Activated CD8-positive, alpha-beta memory T cell treated with anti-CD3 and anti-CD28 coated beads, Interleukin-2, amount 10 ng/mL, durations not matched to agents 7 days and 5 days (primary cell): ENCODE data around the gene DLG2. TPM values are rescaled to one million over a fixed set of nuclear protein-coding genes. Genes with fewer than 3 reads are reported as not detected.

Source experiments
- ATAC-seq: fragments of 150-1000 bp; cut with Tn5 transposase; one replicate; pipeline ENCODE4 v1.10.0; 2021; ENCODE audit warnings: moderate library complexity
- CTCF ChIA-PET: fragments of 350-600 bp; sonication (Branson Sonifier 250); formaldehyde crosslinking; loops from one replicate; lab custom pipeline; 2021; ENCODE audit warnings: antibody characterized with exemption; lab: Charles Lee
- DNase-seq: peaks from one replicate; pipeline ENCODE4 v3.0.0-alpha.2; 2020
- H3K27ac Mint-ChIP-seq: one replicate; pipeline ENCODE4 v1.8.0; 2021; ENCODE audit warnings: mild to moderate bottlenecking, mixed read lengths
- H3K27me3 Mint-ChIP-seq: one replicate; pipeline ENCODE4 v1.8.0; 2021; ENCODE audit warnings: mixed read lengths
- H3K36me3 Mint-ChIP-seq: one replicate; pipeline ENCODE4 v1.8.0; 2021; ENCODE audit warnings: mild to moderate bottlenecking, mixed read lengths
- H3K4me1 Mint-ChIP-seq: one replicate; pipeline ENCODE4 v1.8.0; 2021; ENCODE audit warnings: mixed read lengths
- H3K4me3 Mint-ChIP-seq: one replicate; pipeline ENCODE4 v1.8.0; 2021; ENCODE audit warnings: mild to moderate bottlenecking, moderate library complexity, mixed read lengths
- H3K9me3 Mint-ChIP-seq: one replicate; pipeline ENCODE4 v1.8.0; 2022; ENCODE audit warnings: low read depth, mixed read lengths
- total RNA-seq, 2 experiments: library from RNA; stranded (reverse); gene quantifications; one replicate each; pipeline ENCODE4 v1.2.3, GENCODE V29; 2021

The DLG2 gene
- total RNA-seq, 2 experiments from 2014 or later = 1.4 to 2.1 TPM

DNA sequence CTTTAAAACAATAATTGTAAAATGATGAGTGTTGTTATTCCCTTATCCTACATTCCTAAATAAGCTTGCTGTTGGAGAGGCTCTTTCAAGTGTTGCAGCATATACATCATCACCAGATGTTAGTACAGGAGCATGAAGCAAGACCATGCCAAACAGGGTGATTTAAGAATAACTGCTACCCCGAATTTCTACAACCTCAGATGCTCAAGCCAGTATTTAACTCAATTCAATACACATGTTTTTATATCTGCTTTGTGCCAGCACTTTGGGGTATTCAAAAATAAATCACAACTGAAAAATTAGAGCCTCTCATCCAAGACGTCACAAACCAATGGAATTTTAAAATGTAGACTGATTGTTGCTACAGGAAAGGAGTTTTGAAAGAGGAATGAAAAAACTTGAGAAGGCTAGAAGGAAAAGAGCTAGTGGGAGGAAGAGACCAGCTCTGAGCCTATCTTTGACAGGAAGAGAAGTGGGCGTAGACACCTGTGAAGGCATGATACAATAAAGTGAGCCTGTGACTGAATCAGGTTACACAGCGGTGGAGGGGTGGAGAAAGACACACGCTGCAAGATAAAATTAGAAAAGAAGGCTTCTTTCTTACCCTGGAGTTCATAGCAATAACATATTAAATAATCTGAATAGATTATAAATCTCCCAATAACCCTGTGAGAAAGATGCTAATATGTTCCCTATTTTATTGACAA lies 95.8 kb downstream of the DLG2 start:
- DNase-seq (no peak), ATAC-seq (no peak)
- Mint-ChIP-seq H3K27me3 (no peaks in the 10 kb centered on the region), H3K36me3 (peaks cover 2% of the 10 kb centered on the region), H3K27ac (no peak overlapping the region), H3K9me3 (peaks cover 3% of the 10 kb centered on the region), H3K4me3 (no peak overlapping the region), H3K4me1 (no peaks in the 10 kb centered on the region)
- CTCF ChIA-PET = no interaction called here

GRCh38 chr11:85530634-85531033 lies 96.5 kb downstream of the DLG2 start:
- CTCF ChIA-PET = no interaction called here
- Mint-ChIP-seq H3K9me3 (peaks cover 3% of the 10 kb centered on the region), H3K27ac (no peak overlapping the region), H3K4me1 (no peaks in the 10 kb centered on the region), H3K36me3 (peaks cover 2% of the 10 kb centered on the region), H3K27me3 (no peaks in the 10 kb centered on the region), H3K4me3 (no peak overlapping the region)
- DNase-seq (no peak), ATAC-seq (no peak)

DNA sequence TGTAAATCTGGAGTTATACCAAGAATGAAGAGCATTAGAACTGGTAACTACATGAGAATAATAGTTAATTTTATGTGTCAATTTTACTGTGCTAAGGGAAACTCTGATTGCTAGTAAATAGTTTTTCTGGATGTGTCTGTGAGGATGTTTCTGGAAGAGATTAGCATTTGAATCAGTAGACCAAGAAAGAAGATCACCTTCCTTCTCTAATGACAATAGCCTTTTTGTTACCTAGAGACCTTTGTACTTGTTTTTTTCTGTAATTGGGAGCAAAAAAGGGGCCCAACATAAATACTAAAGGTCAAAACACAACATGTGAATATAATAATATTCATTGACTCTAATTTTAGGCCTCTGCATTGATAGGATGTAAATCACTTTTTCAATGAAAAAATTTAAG lies 100.6 kb downstream of the DLG2 start:
- CTCF ChIA-PET = no interaction called here
- Mint-ChIP-seq H3K4me3 (no peak overlapping the region), H3K27ac (no peak overlapping the region), H3K27me3 (no peaks in the 10 kb centered on the region), H3K36me3 (no peaks in the 10 kb centered on the region), H3K9me3 (peaks cover 8% of the 10 kb centered on the region), H3K4me1 (no peaks in the 10 kb centered on the region)
- no peak for DNase-seq
- ATAC-seq = no peak

- CTCF ChIA-PET = no interaction called here
- no peak for ATAC-seq
- no peak for DNase-seq
- H3K4me1 Mint-ChIP-seq = no peaks in the 10 kb centered on the region
- no peak overlapping the region for H3K27ac Mint-ChIP-seq
- H3K9me3 Mint-ChIP-seq = peaks cover 11% of the 10 kb centered on the region
- no peak overlapping the region for H3K4me3 Mint-ChIP-seq
- no peaks in the 10 kb centered on the region for H3K27me3 Mint-ChIP-seq
- H3K36me3 Mint-ChIP-seq = no peaks in the 10 kb centered on the region
Observed at GRCh38 chr11:85525686-85526085, 101.5 kb downstream of the DLG2 start.

DNA sequence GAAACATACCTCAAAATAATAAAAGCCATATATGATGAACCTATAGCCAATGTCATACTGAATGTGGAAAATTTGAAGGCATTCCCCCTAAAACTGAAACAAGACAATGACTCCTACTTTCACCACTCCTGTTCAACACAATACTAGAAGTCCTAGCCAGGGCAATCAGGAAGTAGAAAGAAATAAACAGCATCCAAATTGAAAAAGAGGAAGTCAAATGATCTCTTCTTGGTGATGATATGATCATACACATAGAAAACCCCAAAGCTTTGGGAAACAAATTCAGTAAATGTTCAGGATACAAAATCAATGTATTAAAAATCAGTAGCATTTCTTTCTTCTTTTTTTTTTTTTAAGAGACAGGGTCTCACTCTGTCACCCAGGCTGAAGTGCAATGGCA lies 109.9 kb downstream of the DLG2 start:
- CTCF ChIA-PET = no interaction called here
- DNase-seq (no peak), ATAC-seq (no peak)
- Mint-ChIP-seq H3K9me3 (peaks cover 5% of the 10 kb centered on the region), H3K36me3 (no peaks in the 10 kb centered on the region), H3K27ac (no peak overlapping the region), H3K4me3 (no peak overlapping the region), H3K27me3 (no peaks in the 10 kb centered on the region), H3K4me1 (no peaks in the 10 kb centered on the region)

GRCh38 chr11:85495918-85496317 lies 131.2 kb downstream of the DLG2 start:
- Mint-ChIP-seq H3K27me3 (no peaks in the 10 kb centered on the region), H3K27ac (no peak overlapping the region), H3K4me3 (no peak overlapping the region), H3K4me1 (peaks cover 2% of the 10 kb centered on the region), H3K36me3 (no peaks in the 10 kb centered on the region), H3K9me3 (peaks cover 2% of the 10 kb centered on the region)
- ATAC-seq (no peak), DNase-seq (no peak)
- CTCF ChIA-PET = no interaction called here

DNA sequence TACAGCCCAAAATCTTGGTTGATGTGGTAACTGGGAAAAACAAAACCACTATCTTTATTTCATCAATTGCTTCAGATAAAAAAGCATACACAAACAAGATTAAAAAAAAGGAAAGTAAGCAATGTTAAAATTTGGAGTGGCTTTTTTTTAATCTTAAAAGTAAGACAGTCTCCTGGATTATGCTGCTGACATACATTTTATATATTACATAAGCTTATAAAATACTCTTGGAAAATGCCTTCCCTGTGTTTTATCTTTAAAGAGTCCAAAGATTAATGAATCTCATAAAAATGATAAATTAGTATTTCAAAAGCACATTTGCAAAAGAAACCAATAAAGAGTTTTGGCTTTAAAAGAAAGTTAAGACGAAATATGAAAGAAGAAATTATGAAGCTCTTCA lies 132.7 kb downstream of the DLG2 start:
- ATAC-seq = no peak
- H3K4me3 Mint-ChIP-seq = no peak overlapping the region
- no peak overlapping the region for H3K27ac Mint-ChIP-seq
- no peak for DNase-seq
- H3K27me3 Mint-ChIP-seq = no peaks in the 10 kb centered on the region
- H3K9me3 Mint-ChIP-seq = peaks cover 4% of the 10 kb centered on the region
- CTCF ChIA-PET = no interaction called here
- peaks cover 2% of the 10 kb centered on the region for H3K4me1 Mint-ChIP-seq
- H3K36me3 Mint-ChIP-seq = no peaks in the 10 kb centered on the region

DNA sequence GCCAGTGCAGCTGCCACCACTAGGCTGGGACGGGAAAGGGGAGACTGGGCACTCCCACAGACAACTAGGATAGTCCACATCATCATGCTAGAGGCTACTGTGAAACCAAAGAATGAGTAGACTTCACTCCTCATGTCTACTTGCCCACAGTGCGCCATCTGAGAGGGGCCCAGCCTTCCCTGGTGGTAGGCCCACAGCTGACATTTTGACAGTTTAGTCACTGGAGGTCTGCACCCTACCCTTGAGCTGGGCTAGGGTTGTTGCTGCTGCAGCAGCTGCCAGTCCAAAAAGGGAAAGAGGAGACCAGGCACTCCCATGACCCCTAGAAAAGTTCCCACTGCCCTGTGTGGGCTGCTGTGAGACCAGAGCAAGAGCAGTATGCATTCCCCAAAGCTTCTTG lies 141.2 kb downstream of the DLG2 start:
- Mint-ChIP-seq H3K4me1 (no peaks in the 10 kb centered on the region), H3K4me3 (no peak overlapping the region), H3K27me3 (no peaks in the 10 kb centered on the region), H3K9me3 (peaks cover 5% of the 10 kb centered on the region), H3K36me3 (no peaks in the 10 kb centered on the region), H3K27ac (no peak overlapping the region)
- ATAC-seq (no peak), DNase-seq (no peak)
- CTCF ChIA-PET = no interaction called here

DNA sequence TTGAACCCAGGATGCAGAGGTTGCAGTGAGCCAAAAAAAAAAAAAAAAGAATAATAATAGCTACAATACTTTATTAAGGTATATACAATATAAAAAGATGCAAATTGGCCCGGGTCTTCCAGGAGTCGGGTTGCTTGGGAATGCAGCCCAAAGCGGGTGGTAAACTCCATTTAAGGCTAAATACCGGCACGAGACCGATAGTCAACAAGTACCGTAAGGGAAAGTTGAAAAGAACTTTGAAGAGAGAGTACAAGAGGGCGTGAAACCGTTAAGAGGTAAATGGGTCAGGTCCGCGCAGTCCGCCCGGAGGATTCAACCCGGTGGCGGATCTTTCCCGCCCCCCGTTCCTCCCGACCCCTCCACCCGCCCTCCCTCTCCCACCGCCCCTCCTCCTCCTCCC lies 143.3 kb downstream of the DLG2 start:
- H3K4me1 Mint-ChIP-seq = no peaks in the 10 kb centered on the region
- DNase-seq (no peak), ATAC-seq (no peak)
- CTCF ChIA-PET = no interaction called here
- peaks cover 3% of the 10 kb centered on the region for H3K9me3 Mint-ChIP-seq
- no peak overlapping the region for H3K4me3 Mint-ChIP-seq
- H3K27ac Mint-ChIP-seq = no peak overlapping the region
- no peaks in the 10 kb centered on the region for H3K27me3 Mint-ChIP-seq
- H3K36me3 Mint-ChIP-seq = no peaks in the 10 kb centered on the region

GRCh38 chr11:85481862-85482261 lies 145.3 kb downstream of the DLG2 start:
- DNase-seq = no peak
- CTCF ChIA-PET = no interaction called here
- no peak overlapping the region for H3K4me3 Mint-ChIP-seq
- no peak overlapping the region for H3K27ac Mint-ChIP-seq
- peaks cover 3% of the 10 kb centered on the region for H3K9me3 Mint-ChIP-seq
- H3K4me1 Mint-ChIP-seq = no peaks in the 10 kb centered on the region
- H3K27me3 Mint-ChIP-seq = no peaks in the 10 kb centered on the region
- no peaks in the 10 kb centered on the region for H3K36me3 Mint-ChIP-seq
- ATAC-seq = no peak

GRCh38 chr11:85475660-85476517 lies 151.3 kb downstream of the DLG2 start:
- Mint-ChIP-seq H3K27ac (no peak overlapping the region), H3K4me3 (no peak overlapping the region), H3K9me3 (peaks cover 3% of the 10 kb centered on the region), H3K36me3 (peaks cover 2% of the 10 kb centered on the region), H3K4me1 (no peaks in the 10 kb centered on the region), H3K27me3 (no peaks in the 10 kb centered on the region)
- CTCF ChIA-PET = no interaction called here
- no peak for ATAC-seq
- DNase-seq = no peak

DNA sequence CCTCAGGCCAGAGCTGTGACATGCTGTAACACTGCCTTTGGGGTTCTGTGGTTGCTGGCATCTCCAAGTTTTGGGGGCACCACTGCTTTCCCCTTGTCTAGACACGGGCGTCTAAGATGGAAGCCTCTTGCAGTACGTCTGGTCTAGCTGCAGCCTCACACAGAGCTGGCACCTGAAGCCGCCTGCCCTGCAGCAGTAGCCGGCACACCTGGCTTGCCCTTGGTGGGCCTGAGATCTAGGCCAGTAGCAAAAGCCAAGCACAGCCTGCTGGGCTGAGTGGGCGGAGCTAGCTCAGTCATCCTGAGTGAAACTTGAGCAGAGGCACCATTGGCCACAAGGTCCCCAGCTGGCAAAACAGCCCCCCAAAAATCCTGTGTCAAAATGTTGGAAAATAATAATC lies 154.2 kb downstream of the DLG2 start:
- peaks cover 8% of the 10 kb centered on the region for H3K9me3 Mint-ChIP-seq
- H3K36me3 Mint-ChIP-seq = peaks cover 2% of the 10 kb centered on the region
- CTCF ChIA-PET = no interaction called here
- H3K4me3 Mint-ChIP-seq = no peak overlapping the region
- H3K27ac Mint-ChIP-seq = no peak overlapping the region
- no peaks in the 10 kb centered on the region for H3K27me3 Mint-ChIP-seq
- ATAC-seq (no peak), DNase-seq (no peak)
- no peaks in the 10 kb centered on the region for H3K4me1 Mint-ChIP-seq

DNA sequence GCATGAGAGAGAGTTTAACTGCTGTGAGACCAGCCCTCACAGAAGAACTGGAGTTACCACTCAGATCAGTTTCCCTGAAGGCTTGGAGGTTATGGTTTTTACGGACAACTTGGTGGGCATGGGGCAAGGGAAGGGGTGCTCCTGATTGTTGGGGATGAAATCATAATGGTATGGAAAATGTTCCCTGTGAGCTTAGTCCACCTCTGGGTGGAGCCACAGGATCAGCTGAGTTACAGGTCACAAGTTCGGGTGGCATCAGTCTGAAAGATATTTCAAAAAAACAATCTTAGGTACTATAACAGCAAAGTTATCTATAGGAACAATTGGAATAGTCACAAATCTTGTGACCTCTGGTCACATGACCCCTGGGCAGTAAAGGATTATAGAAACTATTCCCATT lies 162.9 kb downstream of the DLG2 start:
- Mint-ChIP-seq H3K27me3 (no peaks in the 10 kb centered on the region), H3K4me1 (no peaks in the 10 kb centered on the region), H3K4me3 (no peak overlapping the region), H3K36me3 (no peaks in the 10 kb centered on the region), H3K9me3 (peaks cover 14% of the 10 kb centered on the region), H3K27ac (no peak overlapping the region)
- CTCF ChIA-PET = no interaction called here
- no peak for DNase-seq
- ATAC-seq = no peak

GRCh38 chr11:85459304-85459703 lies 167.8 kb downstream of the DLG2 start:
- H3K9me3 Mint-ChIP-seq = peaks cover 22% of the 10 kb centered on the region
- H3K4me1 Mint-ChIP-seq = no peaks in the 10 kb centered on the region
- no peak for DNase-seq
- no peak overlapping the region for H3K27ac Mint-ChIP-seq
- no peaks in the 10 kb centered on the region for H3K36me3 Mint-ChIP-seq
- ATAC-seq = no peak
- no peak overlapping the region for H3K4me3 Mint-ChIP-seq
- H3K27me3 Mint-ChIP-seq = no peaks in the 10 kb centered on the region
- CTCF ChIA-PET = no interaction called here
